Mucosa of gallbladder (tissue), 1 donor: ENCODE results near the gene REP15. TPM values are rescaled to one million over a fixed set of nuclear protein-coding genes. Genes with fewer than 3 reads are reported as not detected.
"Not testable (repeated sequence)": the region's sequence is repeated elsewhere in the genome, so short reads cannot be mapped to it uniquely, and the experiment has no call there.

ENCODE experiments used
- DNase-seq: peaks from one replicate; pipeline ENCODE4 v3.0.0-alpha.2; 2020; ENCODE audit warnings: low spot score
- total RNA-seq: library from RNA; stranded (reverse); gene quantifications from one replicate; pipeline ENCODE4 v1.2.1, GENCODE V29; 2021
- donor health status: DM: no; HTN: no; CAD: no.

The REP15 gene
- total RNA-seq, 1 donor from 2014 or later = 0.95 TPM

- DNase-seq = no peak
These were observed 767 bp downstream of the REP15 start for GRCh38 chr12:27696864-27697564.

GRCh38 chr12:27703720-27704452 lies 7.6 kb downstream of the REP15 start:
- peak; percentile 83 for DNase-seq

GRCh38 chr12:27705263-27705662 lies 9.0 kb downstream of the REP15 start:
- DNase-seq = no peak

- no peak for DNase-seq
These were observed 11.0 kb downstream of the REP15 start for GRCh38 chr12:27707216-27707615.

- no peak for DNase-seq
These were observed 13.1 kb downstream of the REP15 start for GRCh38 chr12:27709212-27709931.

GRCh38 chr12:27709932-27710591 lies 13.8 kb downstream of the REP15 start:
- no peak for DNase-seq

- peak; percentile 93 for DNase-seq
These were observed 14.5 kb downstream of the REP15 start, which contains the start of gene MRPS35 for GRCh38 chr12:27710592-27711316. MRPS35 (plus strand) TSS chr12:27710832; CDS start chr12:27710844, 12 bp downstream.

- DNase-seq = no peak
These were observed 15.1 kb downstream of the REP15 start for GRCh38 chr12:27711317-27711682.

- no peak for DNase-seq
These were observed 15.7 kb downstream of the REP15 start for GRCh38 chr12:27711967-27712366.

- DNase-seq = no peak
These were observed 27.0 kb downstream of the REP15 start for GRCh38 chr12:27723212-27723611.

GRCh38 chr12:27730097-27730588 lies 33.9 kb downstream of the REP15 start:
- DNase-seq = no peak

- DNase-seq = no peak
These were observed 36.0 kb downstream of the REP15 start for GRCh38 chr12:27732281-27732680.

GRCh38 chr12:27733052-27733656 lies 36.9 kb downstream of the REP15 start:
- no peak for DNase-seq

- DNase-seq = no peak
These were observed 37.5 kb downstream of the REP15 start for GRCh38 chr12:27733791-27734190.

GRCh38 chr12:27734321-27734720 lies 38.1 kb downstream of the REP15 start:
- not testable (repeated sequence) for DNase-seq

- no peak for DNase-seq
These were observed 47.4 kb downstream of the REP15 start for GRCh38 chr12:27743601-27744000.

GRCh38 chr12:27745734-27746133 lies 49.5 kb downstream of the REP15 start:
- not testable (repeated sequence) for DNase-seq
